Activated CD8-positive, alpha-beta T cell treated with anti-CD3 and anti-CD28 coated beads, Interleukin-2, amount 10 ng/mL, durations not matched to agents 7 days and 5 days (primary cell): ENCODE measurements around the gene SHISA9. TPM values are rescaled to one million over a fixed set of nuclear protein-coding genes. Genes with fewer than 3 reads are reported as not detected.

Experiments used
- ATAC-seq: fragments of 150-1000 bp; cut with Tn5 transposase; one replicate; pipeline ENCODE4 v1.10.0; 2021; ENCODE audit warnings: moderate library complexity
- CTCF ChIA-PET: fragments of 350-600 bp; sonication (Branson Sonifier 250); formaldehyde crosslinking; loops from one replicate; lab custom pipeline; 2021; ENCODE audit warnings: antibody characterized with exemption; lab: Charles Lee
- POLR2A ChIA-PET: fragments of 350-600 bp; sonication (Branson Sonifier 250); formaldehyde crosslinking; loops from one replicate; lab custom pipeline; 2021; ENCODE audit warnings: antibody characterized with exemption; lab: Charles Lee
- DNase-seq: peaks from one replicate; pipeline ENCODE4 v3.0.0-alpha.2; 2020
- H3K27ac Mint-ChIP-seq: one replicate; pipeline ENCODE4 v1.8.0; 2021; ENCODE audit warnings: mild to moderate bottlenecking, mixed read lengths
- H3K27me3 Mint-ChIP-seq: one replicate; pipeline ENCODE4 v1.8.0; 2021; ENCODE audit warnings: low read depth, mixed read lengths
- H3K36me3 Mint-ChIP-seq: one replicate; pipeline ENCODE4 v1.8.0; 2021; ENCODE audit warnings: low read depth, mixed read lengths
- H3K4me1 Mint-ChIP-seq: one replicate; pipeline ENCODE4 v1.8.0; 2021; ENCODE audit warnings: low read depth, mixed read lengths
- H3K4me3 Mint-ChIP-seq: one replicate; pipeline ENCODE4 v1.8.0; 2021; ENCODE audit warnings: mild to moderate bottlenecking, mixed read lengths
- H3K9me3 Mint-ChIP-seq: one replicate; pipeline ENCODE4 v1.8.0; 2022; ENCODE audit warnings: mixed read lengths; ENCODE audit not compliant: insufficient read depth
- total RNA-seq, 2 experiments: library from RNA; stranded (reverse); gene quantifications; one replicate each; pipeline ENCODE4 v1.2.3, GENCODE V29; 2021

Gene SHISA9
- total RNA-seq, 2 experiments from 2014 or later, result not detected

- H3K36me3 Mint-ChIP-seq, result no peaks in the 10 kb centered on the region
- ATAC-seq, result no peak
These were observed 330.0 kb downstream of the SHISA9 start for GRCh38 chr16:13231365-13231764.

DNA sequence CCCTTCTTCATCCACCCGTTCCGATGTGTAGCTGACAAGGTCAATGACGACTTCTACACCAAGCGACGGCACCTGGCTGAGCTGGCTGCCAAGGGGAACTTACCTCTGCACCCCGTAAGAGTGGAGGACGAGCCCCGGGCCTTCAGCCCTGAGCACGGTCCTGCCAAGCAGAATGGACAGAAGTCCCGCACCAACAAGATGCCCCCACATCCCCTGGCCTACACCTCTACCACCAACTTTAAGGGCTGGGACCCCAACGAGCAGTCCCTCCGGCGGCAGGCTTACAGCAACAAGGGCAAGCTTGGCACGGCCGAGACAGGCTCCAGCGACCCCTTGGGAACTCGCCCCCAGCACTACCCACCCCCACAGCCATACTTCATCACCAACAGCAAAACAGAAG is 333.6 kb downstream of the SHISA9 start:
- no peaks in the 10 kb centered on the region for H3K27me3 Mint-ChIP-seq
- ChIA-PET CTCF (no interaction called here), POLR2A (no interaction called here)
- H3K36me3 Mint-ChIP-seq, result no peaks in the 10 kb centered on the region
- no peaks in the 10 kb centered on the region for H3K4me1 Mint-ChIP-seq
- DNase-seq, result no peak
- H3K27ac Mint-ChIP-seq, result no peak overlapping the region
- H3K4me3 Mint-ChIP-seq, result no peak overlapping the region
- peaks cover 4% of the 10 kb centered on the region for H3K9me3 Mint-ChIP-seq
- ATAC-seq, result no peak

More at GRCh38 chr16:13231365-13231764, 330.0 kb downstream of the SHISA9 start:
- Mint-ChIP-seq H3K9me3 (peaks cover 8% of the 10 kb centered on the region), H3K4me3 (no peak overlapping the region), H3K27me3 (no peaks in the 10 kb centered on the region), H3K4me1 (no peaks in the 10 kb centered on the region), H3K27ac (no peak overlapping the region)
- ChIA-PET POLR2A (no interaction called here), CTCF (no interaction called here)
- DNase-seq, result no peak

DNA sequence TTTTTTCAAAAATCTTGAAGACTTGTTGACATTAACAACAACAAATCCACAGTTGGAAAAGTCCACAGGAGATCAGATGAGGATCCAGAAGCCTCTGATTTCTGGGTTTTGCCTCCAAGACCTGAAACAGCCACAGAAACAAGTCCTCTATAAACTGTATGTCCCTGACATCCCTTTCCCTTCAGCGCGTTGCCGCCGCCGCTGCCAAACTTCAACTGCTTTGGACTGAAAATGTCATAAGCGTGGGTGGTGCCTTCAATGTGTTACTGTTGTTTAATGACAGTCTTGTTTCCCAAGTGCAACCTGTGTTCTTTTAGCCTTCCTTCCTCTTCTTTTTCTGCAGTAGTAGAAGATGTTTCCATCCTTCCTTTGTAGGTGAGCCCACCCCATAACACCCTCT is 334.9 kb downstream of the SHISA9 start:
- Mint-ChIP-seq H3K27me3 (no peaks in the 10 kb centered on the region), H3K4me1 (no peaks in the 10 kb centered on the region), H3K27ac (no peak overlapping the region), H3K4me3 (no peak overlapping the region), H3K9me3 (peaks cover 4% of the 10 kb centered on the region), H3K36me3 (no peaks in the 10 kb centered on the region)
- ATAC-seq (no peak), DNase-seq (no peak)
- POLR2A ChIA-PET, result no interaction called here
- CTCF ChIA-PET, result no interaction called here

DNA sequence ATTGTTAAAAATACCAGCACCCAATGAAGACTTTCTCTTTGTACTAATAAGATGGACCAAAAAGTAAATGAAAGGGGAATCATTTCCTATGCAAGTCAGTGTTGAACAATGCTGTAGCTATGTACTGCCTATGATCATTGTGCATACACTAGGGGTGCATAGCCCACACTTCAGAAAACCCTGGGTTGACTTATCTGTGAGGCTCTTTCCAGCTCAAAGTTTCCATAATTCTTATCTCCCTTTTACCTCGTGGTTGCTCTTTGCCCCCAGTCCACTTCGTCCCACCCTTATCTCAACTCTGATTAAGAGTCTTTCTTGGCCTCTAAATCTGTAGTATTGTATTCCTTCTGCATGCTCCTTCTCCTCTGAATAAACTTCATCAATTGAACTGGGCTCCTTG is 336.8 kb downstream of the SHISA9 start:
- ATAC-seq (no peak), DNase-seq (no peak)
- Mint-ChIP-seq H3K27ac (no peak overlapping the region), H3K9me3 (peaks cover 4% of the 10 kb centered on the region), H3K27me3 (no peaks in the 10 kb centered on the region), H3K4me3 (no peak overlapping the region), H3K36me3 (no peaks in the 10 kb centered on the region), H3K4me1 (no peaks in the 10 kb centered on the region)
- ChIA-PET POLR2A (no interaction called here), CTCF (no interaction called here)

DNA sequence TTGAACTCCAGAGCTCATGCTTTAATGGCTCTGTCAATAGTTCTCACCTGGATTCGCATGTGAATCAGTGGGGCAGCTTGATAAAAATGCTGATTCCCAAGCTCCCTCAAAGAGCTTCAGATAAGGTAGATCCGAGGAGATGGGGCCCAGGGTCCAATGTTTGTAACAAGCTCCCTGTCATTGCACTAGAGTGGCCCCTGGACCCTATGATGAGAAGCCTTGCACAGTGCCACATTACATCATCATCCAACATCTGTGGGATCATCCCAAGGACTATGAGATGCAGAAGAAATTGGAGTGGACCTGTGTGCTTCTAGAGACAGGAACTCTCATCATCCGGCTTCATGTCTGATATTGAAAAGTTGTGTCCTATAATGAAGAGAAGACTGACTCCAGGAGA is 340.8 kb downstream of the SHISA9 start:
- ChIA-PET CTCF (no interaction called here), POLR2A (no interaction called here)
- no peaks in the 10 kb centered on the region for H3K36me3 Mint-ChIP-seq
- no peak overlapping the region for H3K27ac Mint-ChIP-seq
- ATAC-seq (no peak), DNase-seq (no peak)
- no peaks in the 10 kb centered on the region for H3K27me3 Mint-ChIP-seq
- H3K4me1 Mint-ChIP-seq, result no peaks in the 10 kb centered on the region
- H3K9me3 Mint-ChIP-seq, result no peaks in the 10 kb centered on the region
- H3K4me3 Mint-ChIP-seq, result no peak overlapping the region

GRCh38 chr16:13244770-13245169 is 343.4 kb downstream of the SHISA9 start:
- ChIA-PET POLR2A (no interaction called here), CTCF (no interaction called here)
- H3K36me3 Mint-ChIP-seq, result no peaks in the 10 kb centered on the region
- no peak overlapping the region for H3K4me3 Mint-ChIP-seq
- DNase-seq (no peak), ATAC-seq (no peak)
- no peaks in the 10 kb centered on the region for H3K4me1 Mint-ChIP-seq
- H3K27me3 Mint-ChIP-seq, result no peaks in the 10 kb centered on the region
- no peaks in the 10 kb centered on the region for H3K9me3 Mint-ChIP-seq
- no peak overlapping the region for H3K27ac Mint-ChIP-seq

GRCh38 chr16:13245713-13246377 is 344.4 kb downstream of the SHISA9 start:
- H3K27ac Mint-ChIP-seq, result no peak overlapping the region
- H3K4me1 Mint-ChIP-seq, result no peaks in the 10 kb centered on the region
- DNase-seq (no peak), ATAC-seq (no peak)
- POLR2A ChIA-PET, result no interaction called here
- H3K9me3 Mint-ChIP-seq, result no peaks in the 10 kb centered on the region
- no peaks in the 10 kb centered on the region for H3K27me3 Mint-ChIP-seq
- no peak overlapping the region for H3K4me3 Mint-ChIP-seq
- H3K36me3 Mint-ChIP-seq, result no peaks in the 10 kb centered on the region
- CTCF ChIA-PET, result no interaction called here

DNA sequence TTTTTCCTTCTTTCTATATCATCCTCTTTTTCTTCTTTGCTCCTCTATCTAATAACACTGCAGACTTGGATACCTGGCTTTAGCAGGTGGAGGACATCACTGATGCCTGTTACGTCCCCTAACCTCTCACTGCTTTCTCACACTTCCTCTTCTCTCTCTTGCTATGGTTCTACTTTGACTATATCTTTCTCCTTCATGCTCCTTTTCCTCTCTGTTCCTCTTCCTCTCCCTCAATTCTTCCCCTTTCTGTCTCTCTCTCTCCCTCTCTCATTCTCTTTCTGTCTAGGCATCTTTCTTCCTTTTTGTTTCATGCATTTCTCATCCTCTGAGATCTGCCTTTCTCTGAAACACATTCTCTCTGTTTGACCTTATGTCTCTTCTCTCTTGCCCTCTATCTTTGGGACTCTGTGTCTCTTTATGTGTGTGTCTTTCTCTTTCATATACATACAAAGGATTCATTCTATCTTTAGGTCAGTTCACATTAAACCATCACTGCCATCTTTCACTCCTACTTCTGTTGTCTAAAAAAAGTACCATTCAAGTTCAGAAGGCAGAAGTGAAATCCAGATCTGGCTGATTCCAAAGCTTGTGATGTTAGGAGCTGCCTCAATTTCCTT is 353.7 kb downstream of the SHISA9 start:
- H3K4me3 Mint-ChIP-seq, result no peak overlapping the region
- ChIA-PET POLR2A (no interaction called here), CTCF (no interaction called here)

DNA sequence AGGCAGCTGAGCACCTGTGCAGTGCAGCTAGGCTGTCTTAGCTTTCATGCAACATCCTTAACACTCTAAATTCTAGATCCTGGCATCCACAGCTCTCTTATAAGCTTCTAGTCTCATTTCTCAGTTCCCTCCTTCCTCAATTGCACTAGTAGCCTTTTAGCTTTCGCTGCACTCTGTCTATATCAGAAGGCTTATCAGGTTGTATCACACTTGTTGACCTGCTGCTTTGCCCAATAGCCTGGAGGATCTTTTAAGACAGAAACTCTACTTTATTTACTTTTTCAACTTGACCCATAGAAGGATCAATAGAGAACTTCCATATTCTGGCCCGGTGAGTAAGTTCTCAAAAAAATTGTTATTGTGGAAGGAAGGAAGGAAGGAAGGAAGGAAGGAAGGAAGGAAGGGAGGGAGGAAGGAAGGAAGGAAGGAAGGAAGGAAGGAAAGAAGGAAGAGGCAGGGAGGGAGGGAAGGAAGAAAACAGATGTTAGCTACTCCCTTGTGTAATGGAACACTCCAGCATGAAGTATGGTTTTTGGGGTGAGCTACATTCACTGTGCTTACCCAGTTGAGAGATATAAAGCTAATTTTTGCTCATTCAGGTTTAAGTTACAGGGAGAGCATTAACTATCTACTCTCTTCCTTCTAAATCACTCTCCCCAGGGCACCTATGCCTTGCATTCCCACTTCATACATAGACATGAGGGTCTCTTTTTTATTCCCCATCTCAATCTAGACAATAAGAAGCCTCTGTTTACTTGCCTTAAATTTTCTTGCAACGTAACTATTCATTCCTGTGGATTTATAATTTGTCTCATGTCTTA is 361.1 kb downstream of the SHISA9 start:
- Mint-ChIP-seq H3K4me1 (no peaks in the 10 kb centered on the region), H3K36me3 (no peaks in the 10 kb centered on the region), H3K9me3 (no peaks in the 10 kb centered on the region), H3K27ac (no peak overlapping the region), H3K4me3 (no peak overlapping the region), H3K27me3 (no peaks in the 10 kb centered on the region)
- POLR2A ChIA-PET, result no interaction called here
- no peak for DNase-seq
- CTCF ChIA-PET, result no interaction called here
- no peak for ATAC-seq

More for the DNA sequence above, 353.7 kb downstream of the SHISA9 start:
- Mint-ChIP-seq H3K36me3 (no peaks in the 10 kb centered on the region), H3K27ac (no peak overlapping the region), H3K27me3 (no peaks in the 10 kb centered on the region), H3K4me1 (no peaks in the 10 kb centered on the region), H3K9me3 (peaks cover 4% of the 10 kb centered on the region)
- no peak for ATAC-seq
- no peak for DNase-seq

DNA sequence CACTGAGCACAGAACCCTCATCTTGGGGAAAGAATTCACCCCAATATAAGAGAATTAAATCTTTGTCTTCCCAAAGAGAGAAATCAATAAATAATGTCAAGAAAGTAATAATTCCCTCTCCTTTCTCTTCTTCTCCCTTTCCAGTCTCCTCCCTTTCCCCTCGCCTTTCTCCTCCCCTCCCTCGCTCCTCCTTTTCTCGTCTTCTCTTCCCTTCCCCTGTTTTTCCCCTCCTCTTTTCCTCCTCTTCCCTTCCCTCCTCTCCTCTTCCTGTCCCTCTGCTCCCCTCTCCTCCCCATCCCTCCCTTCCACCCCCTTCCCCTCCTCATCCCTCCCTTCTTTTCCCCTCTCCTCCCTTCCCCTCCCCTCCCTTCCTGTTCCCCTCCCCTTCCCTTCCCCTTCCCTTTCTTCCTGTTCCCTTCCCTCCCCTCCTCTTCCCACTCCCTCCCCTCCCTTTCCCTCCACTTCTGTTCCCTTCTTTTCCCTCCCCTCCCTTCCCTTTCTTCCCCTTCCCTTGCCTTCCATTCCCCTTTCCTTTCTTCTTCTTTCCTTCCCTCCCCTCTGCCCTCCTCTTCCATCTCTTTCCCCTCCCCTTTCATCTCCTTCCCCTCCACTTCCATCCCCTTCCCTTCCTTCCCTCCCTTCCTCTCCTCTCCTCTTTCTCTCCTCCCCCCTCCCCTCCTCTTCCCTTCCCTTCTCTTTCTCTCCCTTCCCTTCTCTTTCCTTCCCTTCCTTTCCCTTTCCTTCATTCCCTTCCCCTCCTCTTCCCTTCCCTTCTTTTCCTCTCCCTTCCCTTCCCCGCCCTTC is 363.6 kb downstream of the SHISA9 start:
- Mint-ChIP-seq H3K9me3 (no peaks in the 10 kb centered on the region), H3K27ac (no peak overlapping the region), H3K36me3 (no peaks in the 10 kb centered on the region), H3K4me1 (no peaks in the 10 kb centered on the region), H3K27me3 (no peaks in the 10 kb centered on the region), H3K4me3 (no peak overlapping the region)
- no peak for DNase-seq
- no peak for ATAC-seq
- ChIA-PET POLR2A (no interaction called here), CTCF (no interaction called here)

- Mint-ChIP-seq H3K27ac (no peak overlapping the region), H3K27me3 (no peaks in the 10 kb centered on the region), H3K9me3 (peaks cover 10% of the 10 kb centered on the region), H3K4me3 (no peak overlapping the region), H3K36me3 (no peaks in the 10 kb centered on the region), H3K4me1 (no peaks in the 10 kb centered on the region)
- CTCF ChIA-PET, result no interaction called here
- no peak for ATAC-seq
- POLR2A ChIA-PET, result no interaction called here
- no peak for DNase-seq
These were observed 368.0 kb downstream of the SHISA9 start for GRCh38 chr16:13269359-13269758.
